ENCODE results near the gene SEMA5A. TPM values are rescaled to one million over a fixed set of nuclear protein-coding genes. Genes with fewer than 3 reads are reported as not detected.

SEMA5A gene
- total RNA-seq, 1 experiment from 2014 or later: 34.3 TPM

DNA sequence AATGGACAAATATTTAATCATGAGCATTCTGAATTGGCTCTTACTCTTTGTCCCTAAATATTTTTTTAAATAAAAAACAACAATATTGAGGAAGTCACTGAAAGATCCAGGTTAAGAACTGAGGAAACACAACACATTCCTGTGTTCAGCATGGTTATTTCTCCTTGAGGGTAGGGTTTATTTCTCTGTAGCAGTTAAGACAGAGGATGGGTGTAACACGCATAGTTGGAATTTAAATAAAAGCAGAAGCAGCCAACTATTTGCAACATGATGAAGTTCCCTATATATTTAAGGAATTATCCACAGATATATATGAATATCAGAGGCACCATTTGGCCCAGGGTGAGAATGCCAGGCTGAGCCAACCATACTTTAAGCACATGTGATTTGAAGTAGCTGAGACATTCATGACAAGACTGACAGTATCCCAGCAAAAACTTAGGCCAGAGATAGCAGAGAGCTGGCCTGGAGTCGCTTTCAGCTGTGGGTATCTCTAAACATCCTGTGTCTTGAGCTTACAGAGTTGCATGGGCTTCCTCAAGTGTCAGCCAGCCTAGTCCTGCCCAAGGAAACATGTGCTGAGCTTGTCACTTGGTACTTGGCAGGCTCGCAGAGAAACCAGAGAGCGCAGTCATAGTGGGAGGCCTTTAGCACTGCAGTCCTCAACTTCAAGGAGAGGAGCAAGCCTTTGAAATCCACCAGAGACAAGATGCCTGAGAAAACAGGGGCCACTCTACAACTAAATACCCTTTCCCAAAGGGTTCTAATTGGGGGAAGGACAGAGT is 43.6 kb downstream of the SEMA5A start:
- POLR2A ChIA-PET: no interaction called here
- H3K36me3 Mint-ChIP-seq (ENCODE audit: insufficient read depth, unreplicated experiment): no peaks in the 10 kb centered on the region
- no peak overlapping the region for H3K27ac Mint-ChIP-seq (ENCODE audit: unreplicated experiment)

DNA sequence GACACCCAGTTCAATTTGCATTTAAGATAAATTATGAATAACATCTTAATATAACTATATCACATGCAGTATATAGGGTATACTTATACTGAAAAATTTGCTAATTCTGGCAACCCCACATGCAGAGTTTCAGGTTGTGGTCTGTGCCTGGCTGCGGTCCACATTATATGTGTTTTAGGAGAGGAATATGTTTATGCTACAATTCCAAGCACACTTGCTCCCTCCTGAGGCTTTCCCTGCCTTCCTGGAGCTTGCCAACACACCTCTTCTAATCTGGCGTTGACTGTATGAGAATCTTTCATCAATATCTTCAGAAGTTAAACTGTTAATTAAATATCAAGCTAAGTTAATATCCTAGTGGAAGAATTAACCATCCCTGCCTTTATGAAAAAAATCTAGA is 45.2 kb downstream of the SEMA5A start:
- H3K27me3 ChIP-seq (replicated peaks; ENCODE audit: control insufficient read depth, insufficient read depth, low read length): no peaks in the 10 kb centered on the region
- no peaks in the 10 kb centered on the region for H3K27me3 Mint-ChIP-seq (ENCODE audit: insufficient read depth, unreplicated experiment)
- POLR2A ChIA-PET: no interaction called here
- H3K4me1 ChIP-seq: no peaks in the 10 kb centered on the region
- H3K9me3 Mint-ChIP-seq (ENCODE audit: unreplicated experiment): no peaks in the 10 kb centered on the region
- intact Hi-C loops (cut with micrococcal nuclease; ENCODE audit: unreplicated experiment): no loop called here
- no peak for DNase-seq
- no peak overlapping the region for H3K27ac Mint-ChIP-seq (ENCODE audit: unreplicated experiment)
- H3K4me1 Mint-ChIP-seq (ENCODE audit: low read depth, unreplicated experiment): no peaks in the 10 kb centered on the region
- no TSS peak for BruUV-seq (replicated peaks)
- no peaks in the 10 kb centered on the region for H3K36me3 Mint-ChIP-seq (ENCODE audit: insufficient read depth, unreplicated experiment)
- H3K9me3 ChIP-seq: no peaks in the 10 kb centered on the region
- CTCF ChIA-PET: no interaction called here
- H3K4me3 Mint-ChIP-seq (ENCODE audit: unreplicated experiment): no peak overlapping the region
- H3K4me3 ChIP-seq (ENCODE audit: low read depth, low read length): no peak overlapping the region
- H3K36me3 ChIP-seq (ENCODE audit: control insufficient read depth, insufficient read depth, low read length): no peaks in the 10 kb centered on the region
- TF ChIP-seq, protein P1, sequence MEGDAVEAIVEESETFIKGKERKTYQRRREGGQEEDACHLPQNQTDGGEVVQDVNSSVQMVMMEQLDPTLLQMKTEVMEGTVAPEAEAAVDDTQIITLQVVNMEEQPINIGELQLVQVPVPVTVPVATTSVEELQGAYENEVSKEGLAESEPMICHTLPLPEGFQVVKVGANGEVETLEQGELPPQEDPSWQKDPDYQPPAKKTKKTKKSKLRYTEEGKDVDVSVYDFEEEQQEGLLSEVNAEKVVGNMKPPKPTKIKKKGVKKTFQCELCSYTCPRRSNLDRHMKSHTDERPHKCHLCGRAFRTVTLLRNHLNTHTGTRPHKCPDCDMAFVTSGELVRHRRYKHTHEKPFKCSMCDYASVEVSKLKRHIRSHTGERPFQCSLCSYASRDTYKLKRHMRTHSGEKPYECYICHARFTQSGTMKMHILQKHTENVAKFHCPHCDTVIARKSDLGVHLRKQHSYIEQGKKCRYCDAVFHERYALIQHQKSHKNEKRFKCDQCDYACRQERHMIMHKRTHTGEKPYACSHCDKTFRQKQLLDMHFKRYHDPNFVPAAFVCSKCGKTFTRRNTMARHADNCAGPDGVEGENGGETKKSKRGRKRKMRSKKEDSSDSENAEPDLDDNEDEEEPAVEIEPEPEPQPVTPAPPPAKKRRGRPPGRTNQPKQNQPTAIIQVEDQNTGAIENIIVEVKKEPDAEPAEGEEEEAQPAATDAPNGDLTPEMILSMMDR (IDR thresholded peaks at IDR 0.05; ENCODE audit: insufficient read depth in 1 of 2, low read depth in 1 of 2, low read length in 1 of 2, severe bottlenecking in 1 of 2, unreplicated experiment in 1 of 2): no peak

More for the DNA sequence above, 43.6 kb downstream of the SEMA5A start:
- no peak overlapping the region for H3K4me3 ChIP-seq (ENCODE audit: low read depth, low read length)
- no TSS peak for BruUV-seq (replicated peaks)
- no peaks in the 10 kb centered on the region for H3K36me3 ChIP-seq (ENCODE audit: control insufficient read depth, insufficient read depth, low read length)
- Mint-ChIP-seq H3K27me3 (ENCODE audit: insufficient read depth, unreplicated experiment) (no peaks in the 10 kb centered on the region), H3K4me1 (ENCODE audit: low read depth, unreplicated experiment) (no peaks in the 10 kb centered on the region), H3K9me3 (ENCODE audit: unreplicated experiment) (no peaks in the 10 kb centered on the region), H3K4me3 (ENCODE audit: unreplicated experiment) (no peak overlapping the region)
- CTCF ChIA-PET: interaction anchor here (0.7 kb wide), 1 partner anchor 891 kb away, joined by 3 read pairs; no protein-coding TSS in a partner anchor
- intact Hi-C loops (cut with micrococcal nuclease; ENCODE audit: unreplicated experiment): no loop called here
- DNase-seq: no peak
- no peaks in the 10 kb centered on the region for H3K4me1 ChIP-seq
- no peaks in the 10 kb centered on the region for H3K27me3 ChIP-seq (replicated peaks; ENCODE audit: control insufficient read depth, insufficient read depth, low read length)
- TF ChIP-seq, protein P1 (IDR thresholded peaks at IDR 0.05; ENCODE audit: insufficient read depth in 1 of 2, low read depth in 1 of 2, low read length in 1 of 2, severe bottlenecking in 1 of 2, unreplicated experiment in 1 of 2): no peak
- H3K9me3 ChIP-seq: no peaks in the 10 kb centered on the region

DNA sequence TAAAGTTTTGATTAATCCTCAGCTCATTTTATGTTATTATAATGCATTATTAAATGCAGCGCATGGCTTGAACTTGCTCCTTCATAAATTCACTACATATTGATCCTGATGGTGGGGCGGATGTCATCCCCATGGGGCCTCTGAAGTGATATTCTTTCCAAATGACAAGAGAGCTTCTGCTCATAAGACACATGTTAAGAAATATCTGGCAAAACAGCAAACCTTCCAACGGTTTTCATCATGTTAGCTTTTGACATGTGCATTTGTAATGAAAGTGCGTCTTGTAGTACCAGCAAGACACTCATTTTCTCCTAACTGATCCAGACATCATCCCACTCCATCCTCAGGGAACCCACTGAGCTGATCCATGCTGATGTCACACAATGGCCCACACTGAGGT is 45.7 kb downstream of the SEMA5A start:
- Histone ChIP-seq H3K27me3 (replicated peaks; ENCODE audit: control insufficient read depth, insufficient read depth, low read length) (no peaks in the 10 kb centered on the region), H3K4me1 (no peaks in the 10 kb centered on the region), H3K36me3 (ENCODE audit: control insufficient read depth, insufficient read depth, low read length) (no peaks in the 10 kb centered on the region), H3K4me3 (ENCODE audit: low read depth, low read length) (no peak overlapping the region), H3K9me3 (no peaks in the 10 kb centered on the region)
- H3K27ac Mint-ChIP-seq (ENCODE audit: unreplicated experiment): no peak overlapping the region
- intact Hi-C loops (cut with micrococcal nuclease; ENCODE audit: unreplicated experiment): no loop called here
- no peaks in the 10 kb centered on the region for H3K27me3 Mint-ChIP-seq (ENCODE audit: insufficient read depth, unreplicated experiment)
- H3K9me3 Mint-ChIP-seq (ENCODE audit: unreplicated experiment): no peaks in the 10 kb centered on the region
- no TSS peak for BruUV-seq (replicated peaks)
- no peaks in the 10 kb centered on the region for H3K4me1 Mint-ChIP-seq (ENCODE audit: low read depth, unreplicated experiment)
- no peak for DNase-seq
- no peaks in the 10 kb centered on the region for H3K36me3 Mint-ChIP-seq (ENCODE audit: insufficient read depth, unreplicated experiment)
- ChIA-PET POLR2A (no interaction called here), CTCF (no interaction called here)
- TF ChIP-seq, protein P1 (IDR thresholded peaks at IDR 0.05; ENCODE audit: insufficient read depth in 1 of 2, low read depth in 1 of 2, low read length in 1 of 2, severe bottlenecking in 1 of 2, unreplicated experiment in 1 of 2): no peak
- no peak overlapping the region for H3K4me3 Mint-ChIP-seq (ENCODE audit: unreplicated experiment)
